PC-3 (cell line): ENCODE measurements around the gene KIRREL1. TPM values are rescaled to one million over a fixed set of nuclear protein-coding genes. Genes with fewer than 3 reads are reported as not detected.

Source experiments
- ATAC-seq: fragments of 200-7000 bp; cut with Tn5 transposase; 2 replicates; pipeline ENCODE4 v1.9.1; 2020; ENCODE audit warnings: mild to moderate bottlenecking, moderate library complexity
- BruUV-seq: library from RNA; stranded (reverse); fragments of 400-500 nt; replicated peaks from 2 replicates; lab custom pipeline; 2021; lab: Mats Ljungman, UMichigan
- CTCF ChIA-PET: fragments of 300-600 bp; sonication (Branson Sonifier 250); formaldehyde crosslinking; loops from one replicate; lab custom pipeline; 2022; ENCODE audit warnings: antibody characterized with exemption; lab: Charles Lee
- POLR2A ChIA-PET: fragments of 300-600 bp; sonication (Branson Sonifier 250); formaldehyde crosslinking; loops from one replicate; lab custom pipeline; 2022; ENCODE audit warnings: antibody characterized with exemption; ENCODE audit not compliant: unreplicated experiment; lab: Charles Lee
- DNase-seq: peaks from one replicate; pipeline ENCODE4 v3.0.0-alpha.2; 2015
- H2AFZ ChIP-seq: fragments of 300-600 bp; sonication (generic); 2 replicates; pipeline ENCODE4 v1.6.0; 2016; ENCODE audit warnings: antibody characterized with exemption, low read length
- H3F3A ChIP-seq: fragments of 300-600 bp; sonication (generic); one replicate; pipeline ENCODE4 v1.6.0; 2017; ENCODE audit warnings: antibody characterized with exemption, low read length, control low read depth, mild to moderate bottlenecking; ENCODE audit not compliant: unreplicated experiment
- H3K27ac ChIP-seq: fragments of 300-600 bp; sonication (generic); 2 replicates; pipeline ENCODE4 v1.5.1; 2016; ENCODE audit warnings: mild to moderate bottlenecking, low read length
- H3K27me3 ChIP-seq: fragments of 300-600 bp; sonication (generic); 2 replicates; pipeline ENCODE4 v1.6.1; 2016; ENCODE audit warnings: low read length, mixed read lengths
- H3K36me3 ChIP-seq: fragments of 300-600 bp; sonication (generic); 2 replicates; pipeline ENCODE4 v1.6.1; 2016; ENCODE audit warnings: low read depth, mixed run types, low read length, mixed read lengths
- H3K4me1 ChIP-seq: fragments of 300-600 bp; sonication (generic); 2 replicates; pipeline ENCODE4 v1.5.1; 2016; ENCODE audit warnings: low read length; ENCODE audit not compliant: insufficient read depth
- H3K4me2 ChIP-seq: fragments of 300-600 bp; sonication (generic); 2 replicates; pipeline ENCODE4 v1.6.0; 2016; ENCODE audit warnings: low read length
- H3K4me3 ChIP-seq: fragments of 300-600 bp; sonication (generic); 2 replicates; pipeline ENCODE4 v1.5.1; 2016; ENCODE audit warnings: mild to moderate bottlenecking, low read length, mixed read lengths
- H3K79me2 ChIP-seq: fragments of 300-600 bp; sonication (generic); 2 replicates; pipeline ENCODE4 v1.6.1; 2017; ENCODE audit warnings: low read length, mixed read lengths
- H3K9ac ChIP-seq: fragments of 300-600 bp; sonication (generic); 2 replicates; pipeline ENCODE4 v1.6.0; 2016; ENCODE audit warnings: mild to moderate bottlenecking, low read length
- H3K9me2 ChIP-seq: fragments of 300-600 bp; sonication (generic); replicated peaks from 2 replicates; pipeline ENCODE4 v1.6.1; 2016; ENCODE audit warnings: mixed run types, low read length, mixed read lengths
- H3K9me3 ChIP-seq: fragments of 300-600 bp; sonication (generic); 2 replicates; pipeline ENCODE4 v1.6.1; 2016; ENCODE audit warnings: low read length, mixed read lengths
- H4K20me1 ChIP-seq: fragments of 300-600 bp; sonication (generic); 2 replicates; pipeline ENCODE4 v1.6.1; 2016; ENCODE audit warnings: low read length, mixed read lengths
- CTCF ChIP-seq: fragments of 300-600 bp; sonication (generic); conservative IDR thresholded peaks from 2 replicates; pipeline ENCODE4 v1.5.1; 2017; ENCODE audit warnings: antibody characterized with exemption, low read depth, mild to moderate bottlenecking, low read length
- EZH2 ChIP-seq: fragments of 300-600 bp; sonication (generic); IDR thresholded peaks from one replicate; pipeline ENCODE4 v1.6.1; 2017; ENCODE audit warnings: antibody characterized with exemption, mild to moderate bottlenecking, low read length; ENCODE audit not compliant: unreplicated experiment
- EZH2phosphoT487 ChIP-seq: fragments of 300-600 bp; sonication (generic); IDR thresholded peaks from 2 replicates; pipeline ENCODE4 v1.6.1; 2018; ENCODE audit warnings: mild to moderate bottlenecking, antibody characterized with exemption, low read length, borderline replicate concordance
- intact Hi-C: fragments of 100-400 bp; cut with micrococcal nuclease; formaldehyde crosslinking; loops from 2 replicates; pipeline ENCODE4 v1.9.0; 2023
- total RNA-seq: library from RNA; depleted of rRNA; stranded (reverse); fragments of >200 nt; gene quantifications from 2 replicates; pipeline ENCODE4 v1.2.3, GENCODE V29; 2014

The KIRREL1 gene
- total RNA-seq, 1 experiment from 2014 or later: 49.8 TPM

- DNase-seq (no peak), ATAC-seq (no peak)
- POLR2A ChIA-PET: no interaction called here
- H3K9me2 ChIP-seq: no peaks in the 10 kb centered on the region
- no peak overlapping the region for H3K27ac ChIP-seq
- peaks cover 91% of the 10 kb centered on the region for H3K79me2 ChIP-seq
- no peaks in the 10 kb centered on the region for H4K20me1 ChIP-seq
- intact Hi-C loops: no loop called here
- TF ChIP-seq EZH2phosphoT487 (no peak), CTCF (no peak), EZH2 (no peak)
- no peaks in the 10 kb centered on the region for H3K27me3 ChIP-seq
- no TSS peak for BruUV-seq
- CTCF ChIA-PET: no interaction called here
- no peak overlapping the region for H3K4me3 ChIP-seq
- H2AFZ ChIP-seq: no peak overlapping the region
- no peaks in the 10 kb centered on the region for H3K36me3 ChIP-seq
- no peak overlapping the region for H3K9ac ChIP-seq
- H3K9me3 ChIP-seq: no peaks in the 10 kb centered on the region
- H3K4me2 ChIP-seq: no peak overlapping the region
- peaks cover 79% of the 10 kb centered on the region for H3K4me1 ChIP-seq
- peaks cover 5% of the 10 kb centered on the region for H3F3A ChIP-seq
Observed at GRCh38 chr1:158022554-158023312, 29.3 kb downstream of the KIRREL1 start.

GRCh38 chr1:158024737-158025136 is 31.3 kb downstream of the KIRREL1 start:
- H3K36me3 ChIP-seq: no peaks in the 10 kb centered on the region
- no TSS peak for BruUV-seq
- no peaks in the 10 kb centered on the region for H3K27me3 ChIP-seq
- H4K20me1 ChIP-seq: no peaks in the 10 kb centered on the region
- no peak overlapping the region for H2AFZ ChIP-seq
- intact Hi-C loops: no loop called here
- no peak overlapping the region for H3K9ac ChIP-seq
- H3K4me2 ChIP-seq: no peak overlapping the region
- no peaks in the 10 kb centered on the region for H3K9me2 ChIP-seq
- H3K4me3 ChIP-seq: no peak overlapping the region
- peaks cover 84% of the 10 kb centered on the region for H3K79me2 ChIP-seq
- peaks cover 79% of the 10 kb centered on the region for H3K4me1 ChIP-seq
- no peak overlapping the region for H3K27ac ChIP-seq
- H3F3A ChIP-seq: peaks cover 18% of the 10 kb centered on the region
- no peak for DNase-seq
- ATAC-seq: no peak
- no peaks in the 10 kb centered on the region for H3K9me3 ChIP-seq
- ChIA-PET POLR2A (no interaction called here), CTCF (no interaction called here)
- TF ChIP-seq EZH2phosphoT487 (no peak), CTCF (no peak), EZH2 (no peak)
